Endothelial cell of umbilical vein (primary cell): ENCODE data around the gene GRSF1. TPM values are rescaled to one million over a fixed set of nuclear protein-coding genes. Genes with fewer than 3 reads are reported as not detected.

Experiments used
- BruUV-seq: library from RNA; stranded (reverse); fragments of 400-500 nt; replicated peaks from 2 replicates; lab custom pipeline; 2021; lab: Mats Ljungman, UMichigan
- CTCF ChIA-PET: fragments of 300-600, 350-600 bp; sonication (Branson Sonifier 250); formaldehyde crosslinking; loops from one replicate; lab custom pipeline; 2021; ENCODE audit warnings: antibody characterized with exemption, inconsistent platforms; lab: Charles Lee
- POLR2A ChIA-PET: fragments of 300-600, 350-600 bp; sonication (Branson Sonifier 250); formaldehyde crosslinking; loops from one replicate; lab custom pipeline; 2021; ENCODE audit warnings: antibody characterized with exemption, inconsistent platforms; lab: Charles Lee
- DNase-seq: peaks from one replicate; pipeline ENCODE4 v3.0.0-alpha.2; 2011; ENCODE audit warnings: low read depth, low spot score
- FAIRE-seq: peaks from 2 replicates; lab custom pipeline; 2011; peaks lifted over from hg19 to GRCh38; lab: Jason Lieb, UNC
- H2AFZ ChIP-seq: 2 replicates; pipeline ENCODE4 v1.6.0; 2012; ENCODE audit warnings: low read depth, low read length, control low read depth, inconsistent platforms
- H3K27ac ChIP-seq: 2 replicates; pipeline ENCODE4 v1.5.1; 2011; ENCODE audit warnings: low read depth, mild to moderate bottlenecking, control low read depth, low read length, moderate library complexity; ENCODE audit not compliant: insufficient read depth
- H3K27me3 ChIP-seq, 2 experiments: 2 replicates each; pipeline versions ENCODE4 v1.6.0 to v1.6.1; 2011; ENCODE audit warnings: low read length in 2 of 2, mixed read lengths in 1 of 2; ENCODE audit not compliant: control insufficient read depth in 2 of 2, insufficient read depth in 2 of 2
- H3K36me3 ChIP-seq, 2 experiments: 2 replicates in 1 of 2; 3 replicates in 1 of 2; pipeline ENCODE4 v1.5.1; 2011; ENCODE audit warnings: low read length in 2 of 2, mild to moderate bottlenecking in 1 of 2, moderate library complexity in 1 of 2; ENCODE audit not compliant: control insufficient read depth in 2 of 2, insufficient read depth in 2 of 2; ENCODE audit errors: extremely low read depth in 1 of 2
- H3K4me1 ChIP-seq: 3 replicates; pipeline ENCODE4 v1.5.1; 2011; ENCODE audit warnings: mild to moderate bottlenecking, low read length; ENCODE audit not compliant: control insufficient read depth, insufficient read depth; ENCODE audit errors: extremely low read depth
- H3K4me2 ChIP-seq: 2 replicates; pipeline ENCODE4 v1.6.1; 2011; ENCODE audit warnings: low read length, control low read depth, mixed read lengths; ENCODE audit not compliant: insufficient read depth
- H3K4me3 ChIP-seq, 3 experiments: fragments of 200-600 bp in 1 of 3; sonication (generic), shearing (Covaris generic) in 1 of 3; replicated peaks in 1 of 3; 2 replicates each; pipeline ENCODE4 v1.5.1; 2011 to 2016; ENCODE audit warnings: control low read depth in 3 of 3, low read length in 3 of 3, mild to moderate bottlenecking in 2 of 3, inconsistent platforms in 1 of 3, low read depth in 1 of 3, moderate library complexity in 1 of 3; ENCODE audit not compliant: insufficient read depth in 1 of 3
- H3K79me2 ChIP-seq: 2 replicates; pipeline ENCODE4 v1.6.0; 2012; ENCODE audit warnings: low read length, inconsistent platforms; ENCODE audit not compliant: control insufficient read depth, insufficient read depth
- H3K9ac ChIP-seq: replicated peaks from 2 replicates; pipeline ENCODE3; 2011; ENCODE audit warnings: low read length, control low read depth; ENCODE audit not compliant: insufficient read depth; ENCODE audit errors: extremely low read depth
- H3K9me1 ChIP-seq: replicated peaks from 3 replicates; pipeline ENCODE4 v1.6.0; 2011; ENCODE audit warnings: mild to moderate bottlenecking, low read length; ENCODE audit not compliant: control insufficient read depth, insufficient read depth; ENCODE audit errors: extremely low read depth
- H3K9me3 ChIP-seq: replicated peaks from 2 replicates; pipeline ENCODE4 v1.5.1; 2012; ENCODE audit warnings: low read length, inconsistent platforms; ENCODE audit not compliant: control insufficient read depth, insufficient read depth
- H4K20me1 ChIP-seq: replicated peaks from 2 replicates; pipeline ENCODE3; 2011; ENCODE audit warnings: mild to moderate bottlenecking, low read length; ENCODE audit not compliant: control insufficient read depth, insufficient read depth; ENCODE audit errors: extremely low read depth
- EZH2 ChIP-seq: IDR thresholded peaks from 2 replicates; pipeline ENCODE4 v1.6.1; 2012; ENCODE audit warnings: borderline replicate concordance, low read depth, mild to moderate bottlenecking, moderate library complexity, low read length, inconsistent platforms; ENCODE audit not compliant: severe bottlenecking
- FOS ChIP-seq: IDR thresholded peaks from 2 replicates; pipeline ENCODE4 v1.6.1; 2011; ENCODE audit warnings: mild to moderate bottlenecking, low read length, moderate library complexity, borderline replicate concordance; ENCODE audit not compliant: insufficient read depth
- GATA2 ChIP-seq: IDR thresholded peaks from 2 replicates; pipeline ENCODE4 v1.7.0; 2011; ENCODE audit warnings: low read depth, mild to moderate bottlenecking, moderate library complexity, mixed read lengths, low read length; ENCODE audit not compliant: insufficient read length, insufficient read depth
- JUN ChIP-seq: IDR thresholded peaks from 2 replicates; pipeline ENCODE4 v1.6.1; 2011; ENCODE audit warnings: borderline replicate concordance, low read depth; ENCODE audit not compliant: insufficient read length, insufficient read depth
- MAX ChIP-seq: IDR thresholded peaks from 2 replicates; pipeline ENCODE4 v1.6.1; 2011; ENCODE audit not compliant: insufficient read depth, insufficient read length
- MYC ChIP-seq: IDR thresholded peaks from one replicate; pipeline ENCODE4 v1.6.1; 2011; ENCODE audit warnings: mild to moderate bottlenecking, low read depth, low read length
- POLR2A ChIP-seq: IDR thresholded peaks from 2 replicates; pipeline ENCODE4 v1.6.1; 2012; ENCODE audit warnings: low read depth, mild to moderate bottlenecking, control low read depth, low read length
- POLR2AphosphoS5 ChIP-seq: IDR thresholded peaks from 2 replicates; pipeline ENCODE4 v1.6.1; 2012; ENCODE audit warnings: low read depth, mild to moderate bottlenecking, control low read depth, low read length, moderate library complexity; ENCODE audit not compliant: insufficient read depth
- dilution Hi-C: fragments of 300-500 bp; cut with MboI; formaldehyde crosslinking; loops from one replicate; pipeline ENCODE4 v1.15.0; 2019; ENCODE audit warnings: low sequenced_read_pairs; ENCODE audit not compliant: extremely low pct_ligation_motif_present
- intact Hi-C: fragments of 100-400 bp; cut with micrococcal nuclease; formaldehyde crosslinking; loops from one replicate; pipeline ENCODE4 v1.10.0; 2022
- polyA plus RNA-seq, 4 experiments: library from polyadenylated mRNA; depleted of rRNA in 3 of 4; stranded (reverse) in 3 of 4; unstranded in 1 of 4; fragments of >200 nt; gene quantifications; 2 replicates each; pipeline versions ENCODE4 v1.2.1 to v1.2.3, GENCODE V29; 2011 to 2012; ENCODE audit warnings: missing spikeins in 1 of 4
- total RNA-seq: library from RNA; stranded (reverse); gene quantifications from 2 replicates; pipeline ENCODE4 v1.2.3, GENCODE V29; 2021
- TF ChIP-seq, protein P1 (sequence below), 2 donors: IDR thresholded peaks; 1 replicate in 1 of 2; 2 replicates in 1 of 2; pipeline ENCODE4 v1.5.1; 2011; ENCODE audit warnings: low read length in 2 of 2, mild to moderate bottlenecking in 2 of 2, moderate library complexity in 2 of 2, control low read depth in 1 of 2, inconsistent platforms in 1 of 2, low read depth in 1 of 2; ENCODE audit not compliant: insufficient read depth in 1 of 2; ENCODE audit errors: extremely low read depth in 1 of 2

GRSF1 gene
- total and polyA plus RNA-seq, 2 donors (not counting 3 experiments of a cell fraction or from before 2014, with no cell fraction given) = 29.1 to 70.7 TPM

DNA sequence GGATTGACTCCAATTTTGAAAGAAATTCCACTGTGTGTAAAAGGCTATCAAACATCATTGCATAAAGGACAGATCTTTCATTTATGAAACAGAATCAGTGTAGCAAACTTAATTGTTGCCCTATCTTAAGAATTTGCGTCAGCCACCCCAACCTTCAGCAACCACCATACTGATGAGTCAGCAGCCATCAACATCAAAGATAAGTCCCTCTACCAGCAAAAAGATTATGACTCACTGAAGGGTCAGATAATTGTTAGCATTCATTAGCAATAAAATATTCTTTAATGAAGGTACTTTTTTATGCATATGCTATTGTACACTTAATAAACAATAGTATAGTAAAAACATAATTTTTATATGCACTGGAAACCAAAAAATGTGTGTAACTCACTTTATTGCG lies 15.8 kb upstream of the GRSF1 start:
- H3K4me1 ChIP-seq = no peaks in the 10 kb centered on the region
- H3K9me3 ChIP-seq = no peaks in the 10 kb centered on the region
- FAIRE-seq (no peak), DNase-seq (no peak)
- H3K79me2 ChIP-seq = no peaks in the 10 kb centered on the region
- BruUV-seq = no TSS peak
- H3K4me3 ChIP-seq = no peak overlapping the region
- TF ChIP-seq POLR2AphosphoS5 (no peak), MYC (no peak), GATA2 (no peak), EZH2 (no peak), FOS (no peak), POLR2A (no peak), JUN (no peak), MAX (no peak)
- TF ChIP-seq, protein P1, sequence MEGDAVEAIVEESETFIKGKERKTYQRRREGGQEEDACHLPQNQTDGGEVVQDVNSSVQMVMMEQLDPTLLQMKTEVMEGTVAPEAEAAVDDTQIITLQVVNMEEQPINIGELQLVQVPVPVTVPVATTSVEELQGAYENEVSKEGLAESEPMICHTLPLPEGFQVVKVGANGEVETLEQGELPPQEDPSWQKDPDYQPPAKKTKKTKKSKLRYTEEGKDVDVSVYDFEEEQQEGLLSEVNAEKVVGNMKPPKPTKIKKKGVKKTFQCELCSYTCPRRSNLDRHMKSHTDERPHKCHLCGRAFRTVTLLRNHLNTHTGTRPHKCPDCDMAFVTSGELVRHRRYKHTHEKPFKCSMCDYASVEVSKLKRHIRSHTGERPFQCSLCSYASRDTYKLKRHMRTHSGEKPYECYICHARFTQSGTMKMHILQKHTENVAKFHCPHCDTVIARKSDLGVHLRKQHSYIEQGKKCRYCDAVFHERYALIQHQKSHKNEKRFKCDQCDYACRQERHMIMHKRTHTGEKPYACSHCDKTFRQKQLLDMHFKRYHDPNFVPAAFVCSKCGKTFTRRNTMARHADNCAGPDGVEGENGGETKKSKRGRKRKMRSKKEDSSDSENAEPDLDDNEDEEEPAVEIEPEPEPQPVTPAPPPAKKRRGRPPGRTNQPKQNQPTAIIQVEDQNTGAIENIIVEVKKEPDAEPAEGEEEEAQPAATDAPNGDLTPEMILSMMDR (IDR thresholded peaks at IDR 0.05; ENCODE audit: extremely low read depth in 1 of 2, insufficient read depth in 1 of 2, low read depth in 1 of 2, low read length in 2 of 2) = no peak
- H3K27me3 ChIP-seq = peaks cover 0 to 2% of the 10 kb centered on the region in 2 experiments
- H4K20me1 ChIP-seq = no peaks in the 10 kb centered on the region
- CTCF ChIA-PET = no interaction called here
- H3K4me2 ChIP-seq = no peak overlapping the region
- POLR2A ChIA-PET = no interaction called here
- no peak overlapping the region for H2AFZ ChIP-seq
- intact Hi-C loops = no loop called here
- H3K36me3 ChIP-seq = no peaks in the 10 kb centered on the region
- no peak overlapping the region for H3K9ac ChIP-seq
- dilution Hi-C loops = no loop called here
- no peaks in the 10 kb centered on the region for H3K9me1 ChIP-seq
- no peak overlapping the region for H3K27ac ChIP-seq
